Activated gamma-delta T cell (primary cell): ENCODE results near the gene MOAP1.
"Not testable (repeated sequence)": the region's sequence is repeated elsewhere in the genome, so short reads cannot be mapped to it uniquely, and the experiment has no call there.

Experiments used
- DNase-seq: peaks from one replicate; lab custom pipeline; 2025; lab: John Stamatoyannopoulos, UW

Gene MOAP1

DNA sequence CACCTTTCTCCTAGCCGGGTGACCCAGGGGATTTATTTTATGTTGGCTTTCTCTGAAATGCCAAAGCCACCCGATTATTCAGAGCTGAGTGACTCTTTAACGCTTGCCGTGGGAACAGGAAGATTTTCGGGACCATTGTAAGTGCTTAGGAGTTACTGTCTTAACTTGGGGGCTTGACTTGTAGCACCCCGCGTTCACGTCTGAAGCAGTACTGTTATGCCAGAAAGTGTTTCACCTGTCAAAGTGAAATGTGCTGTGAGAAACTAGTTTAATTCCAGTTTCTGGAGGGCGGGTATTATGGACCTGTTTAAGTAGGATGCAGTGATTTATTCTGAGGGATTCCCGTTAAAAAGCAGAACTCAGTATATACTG is 638 bp upstream of the MOAP1 start:
- no peak for DNase-seq

DNA sequence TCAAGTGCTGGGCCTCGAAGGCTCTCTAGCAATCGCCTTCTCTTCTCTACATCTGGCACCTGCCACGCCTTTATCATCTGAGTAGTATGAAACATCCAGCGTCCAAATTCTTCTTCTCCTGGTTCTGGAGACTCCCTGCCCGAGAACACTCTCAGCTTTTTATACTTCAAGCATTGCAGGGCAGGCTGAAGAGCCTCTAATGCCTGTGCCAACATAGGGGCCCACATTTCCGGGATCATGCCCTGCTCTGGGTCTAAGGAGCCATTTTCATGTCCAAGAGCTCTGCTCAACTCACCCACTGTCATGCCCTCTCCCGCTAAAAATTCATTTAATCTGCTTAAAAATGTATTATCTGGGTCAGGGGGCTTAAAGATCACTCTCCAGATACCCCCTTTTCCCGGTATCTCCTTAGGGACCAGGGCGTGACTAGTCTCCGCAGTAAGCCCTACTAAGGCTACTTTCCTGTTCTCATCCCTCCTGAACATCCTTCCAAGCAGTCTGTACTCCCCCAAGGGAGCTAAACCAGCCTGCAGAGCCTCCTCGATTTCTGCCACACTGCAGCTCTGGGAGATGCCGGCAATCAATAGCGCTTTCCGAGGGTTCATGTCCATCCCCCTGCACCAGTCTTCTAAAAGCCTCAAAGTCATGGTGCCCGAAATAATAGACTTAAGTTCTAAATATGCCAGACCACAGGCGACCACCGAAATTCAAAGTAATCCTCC is 940 bp downstream of the MOAP1 start:
- DNase-seq = no peak

GRCh38 chr14:93175492-93175891 is 9.2 kb downstream of the MOAP1 start:
- no peak for DNase-seq

- not testable (repeated sequence) for DNase-seq
Observed at GRCh38 chr14:93174731-93175130, 10.0 kb downstream of the MOAP1 start.

DNA sequence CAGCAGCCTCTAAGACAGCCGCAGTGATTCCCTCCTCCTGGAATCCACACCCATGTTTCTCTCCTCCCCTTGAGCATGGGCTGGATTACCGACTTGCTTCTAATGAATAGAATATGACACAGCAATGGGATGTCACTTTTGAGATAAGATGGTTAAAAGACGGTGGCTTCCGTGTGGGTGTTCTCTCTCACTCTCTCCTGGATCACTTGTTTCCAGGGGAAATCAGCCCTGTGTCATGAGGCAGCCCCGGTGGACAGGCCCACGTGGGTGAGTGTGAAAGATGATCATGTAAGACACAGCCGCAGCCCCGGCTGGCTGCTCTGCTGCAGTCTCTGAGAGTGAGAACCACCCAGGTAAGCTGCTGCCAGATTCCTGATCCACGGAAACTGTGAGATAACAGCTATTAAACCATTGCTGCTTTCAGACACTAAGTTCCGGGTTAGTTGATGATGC is 10.7 kb downstream of the MOAP1 start:
- no peak for DNase-seq

GRCh38 chr14:93171376-93171775 is 13.3 kb downstream of the MOAP1 start:
- DNase-seq = no peak

GRCh38 chr14:93170141-93170540 is 14.6 kb downstream of the MOAP1 start:
- DNase-seq = not testable (repeated sequence)

DNA sequence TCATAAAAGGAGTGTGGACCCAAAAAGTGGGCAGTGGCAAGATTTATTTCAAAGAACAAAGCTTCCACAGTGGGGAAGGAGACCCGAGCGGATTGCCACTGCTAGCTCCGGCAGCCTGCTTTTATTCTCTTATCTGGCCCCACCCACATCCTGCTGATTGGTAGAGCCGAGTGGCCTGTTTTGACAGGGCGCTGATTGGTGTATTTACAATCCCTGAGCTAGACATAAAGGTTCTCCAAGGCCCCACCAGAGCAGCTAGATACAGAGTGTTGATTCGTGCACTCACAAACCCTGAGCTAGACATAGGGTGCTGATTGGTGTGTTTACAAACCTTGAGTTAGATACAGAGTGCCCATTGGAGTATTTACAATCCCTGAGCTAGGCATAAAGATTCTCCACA is 15.1 kb downstream of the MOAP1 start:
- not testable (repeated sequence) for DNase-seq

DNA sequence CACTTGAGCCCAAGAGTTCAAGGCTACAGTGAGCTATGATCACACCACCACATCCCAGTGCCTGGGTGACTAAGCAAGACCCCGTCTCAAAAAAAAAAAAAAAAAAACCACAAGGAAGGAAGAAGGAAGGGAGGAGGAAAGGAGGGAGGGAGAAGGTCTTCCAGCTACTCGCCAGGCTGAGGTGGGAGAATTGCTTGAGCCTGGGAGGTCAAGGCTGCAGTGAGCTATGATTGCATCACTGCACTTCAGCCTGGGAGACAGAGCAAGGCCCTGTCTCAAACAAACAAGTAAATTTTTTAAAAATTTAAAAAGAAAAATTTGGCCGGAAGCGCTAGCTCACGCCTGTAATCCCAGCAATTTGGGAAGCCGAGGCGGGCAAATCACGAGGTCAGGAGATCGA is 16.1 kb downstream of the MOAP1 start:
- DNase-seq = not testable (repeated sequence)

- not testable (repeated sequence) for DNase-seq
Observed at GRCh38 chr14:93165271-93166265, 19.1 kb downstream of the MOAP1 start.

- no peak for DNase-seq
Observed at GRCh38 chr14:93163564-93163963, 21.1 kb downstream of the MOAP1 start.

DNA sequence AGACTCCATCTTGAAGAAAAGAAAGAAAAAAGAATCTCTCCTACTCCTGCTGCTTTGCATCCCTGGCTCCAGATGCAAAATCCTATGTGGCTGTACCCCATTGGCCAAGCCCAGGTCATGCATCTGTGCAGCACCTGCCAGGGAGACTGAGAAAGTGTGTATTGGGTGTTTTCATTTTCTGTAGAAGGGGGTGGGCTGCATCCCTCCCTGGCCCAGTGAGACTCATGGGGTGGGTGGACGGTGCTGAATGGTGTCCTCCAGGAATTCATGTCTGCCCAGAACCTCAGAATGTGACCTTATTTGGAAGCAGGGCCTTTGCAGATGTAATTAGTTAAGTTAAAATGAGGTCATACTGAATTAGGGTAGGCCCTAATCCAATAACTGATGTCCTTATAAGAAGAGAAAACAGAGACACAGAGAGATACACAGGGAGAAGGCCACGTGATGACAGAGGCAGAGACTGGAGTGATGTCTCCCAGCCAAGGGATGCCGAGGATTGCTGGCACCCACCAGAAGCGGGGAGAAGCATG is 23.2 kb downstream of the MOAP1 start:
- no peak for DNase-seq

- DNase-seq = no peak
Observed at GRCh38 chr14:93160353-93160801, 24.3 kb downstream of the MOAP1 start.

DNA sequence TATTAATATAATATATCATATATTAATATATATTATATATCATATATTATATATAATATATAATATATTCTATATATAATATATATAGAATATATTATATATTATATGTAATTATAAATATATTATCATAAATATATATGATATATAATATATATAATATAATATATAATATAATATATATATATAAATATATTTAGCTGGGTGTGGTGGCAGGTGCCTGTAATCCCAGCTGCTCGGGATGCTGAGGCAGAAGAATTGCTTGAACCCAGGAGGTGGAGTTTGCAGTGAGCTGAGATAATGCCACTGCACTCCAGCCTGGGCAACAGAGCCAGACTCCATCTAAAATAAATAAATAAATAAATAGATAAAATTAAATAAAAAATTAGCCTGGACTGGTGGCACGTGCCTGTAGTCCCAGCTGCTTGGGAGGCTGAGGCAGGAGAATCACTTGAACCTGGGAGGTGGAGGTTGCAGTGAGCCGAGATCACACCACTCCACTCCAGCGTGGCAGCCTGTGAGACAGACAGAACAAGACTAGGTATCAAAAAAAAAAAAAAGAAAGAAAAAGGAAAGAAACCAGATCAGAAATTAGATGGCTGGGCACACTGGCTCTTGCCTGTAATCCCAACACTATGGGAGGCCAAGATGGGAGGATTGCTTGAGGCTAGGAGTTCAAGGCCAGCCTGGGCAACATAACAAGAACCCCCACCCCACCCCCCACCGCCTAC is 24.9 kb downstream of the MOAP1 start:
- DNase-seq = not testable (repeated sequence)

DNA sequence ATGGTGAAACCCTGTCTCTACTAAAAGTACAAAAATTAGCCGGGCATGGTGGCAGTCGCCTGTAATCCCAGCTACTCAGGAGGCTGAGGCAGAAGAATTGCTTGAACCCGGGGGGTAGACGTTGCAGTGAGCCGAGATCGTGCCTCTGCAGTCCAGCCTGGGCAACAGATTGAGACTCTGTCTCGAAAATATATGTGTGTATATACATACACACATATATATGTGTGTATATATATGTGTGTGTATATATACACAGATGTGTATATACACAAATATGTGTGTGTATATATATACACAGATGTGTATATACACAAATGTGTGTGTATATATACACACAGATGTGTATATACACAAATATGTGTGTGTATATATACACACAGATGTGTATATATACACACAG is 26.3 kb downstream of the MOAP1 start:
- not testable (repeated sequence) for DNase-seq

GRCh38 chr14:93156693-93157369 is 27.9 kb downstream of the MOAP1 start:
- DNase-seq = no peak

GRCh38 chr14:93155667-93156066 is 29.0 kb downstream of the MOAP1 start:
- DNase-seq = no peak

GRCh38 chr14:93153121-93153520 is 31.6 kb downstream of the MOAP1 start:
- DNase-seq = no peak

GRCh38 chr14:93150227-93151208 is 34.2 kb downstream of the MOAP1 start:
- DNase-seq = no peak

DNA sequence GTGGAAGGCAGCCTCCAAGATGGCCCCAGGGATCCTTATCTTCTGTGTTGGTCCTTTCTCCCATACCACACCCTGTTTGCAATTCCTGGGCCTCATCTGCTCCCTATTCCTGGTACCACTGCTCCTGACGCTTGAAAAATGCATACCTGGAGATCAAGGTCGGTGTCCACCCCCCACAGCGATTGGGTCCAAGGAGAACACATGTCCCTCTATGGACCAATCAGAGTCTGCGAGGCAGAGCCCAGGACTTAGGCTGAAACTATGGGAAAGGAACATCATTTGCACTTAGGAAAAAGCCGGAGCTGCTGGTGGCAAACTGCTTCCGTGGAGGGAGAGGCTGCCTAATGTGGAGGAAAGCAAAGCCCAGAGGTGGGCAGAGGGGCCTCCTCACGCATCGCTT is 35.7 kb downstream of the MOAP1 start:
- no peak for DNase-seq
